T-helper 2 cell treated with Interferon-gamma antibody and Interleukin-4, amounts not matched to agents 100 ng/mL and 5 ng/mL, for 36 hours (primary cell): ENCODE results near the gene IKZF5. TPM values are rescaled to one million over a fixed set of nuclear protein-coding genes. Genes with fewer than 3 reads are reported as not detected.

ENCODE experiments used
- intact Hi-C: fragments of 100-400 bp; cut with micrococcal nuclease; formaldehyde crosslinking; loops from one replicate; pipeline ENCODE4 v1.15.1; 2023
- total RNA-seq: library from RNA; stranded (reverse); gene quantifications from 2 replicates; pipeline ENCODE4 v1.2.3, GENCODE V29; 2022

The IKZF5 gene, protein sequence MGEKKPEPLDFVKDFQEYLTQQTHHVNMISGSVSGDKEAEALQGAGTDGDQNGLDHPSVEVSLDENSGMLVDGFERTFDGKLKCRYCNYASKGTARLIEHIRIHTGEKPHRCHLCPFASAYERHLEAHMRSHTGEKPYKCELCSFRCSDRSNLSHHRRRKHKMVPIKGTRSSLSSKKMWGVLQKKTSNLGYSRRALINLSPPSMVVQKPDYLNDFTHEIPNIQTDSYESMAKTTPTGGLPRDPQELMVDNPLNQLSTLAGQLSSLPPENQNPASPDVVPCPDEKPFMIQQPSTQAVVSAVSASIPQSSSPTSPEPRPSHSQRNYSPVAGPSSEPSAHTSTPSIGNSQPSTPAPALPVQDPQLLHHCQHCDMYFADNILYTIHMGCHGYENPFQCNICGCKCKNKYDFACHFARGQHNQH
- 12.0 and 17.8 TPM in 2 replicates for total RNA-seq

DNA sequence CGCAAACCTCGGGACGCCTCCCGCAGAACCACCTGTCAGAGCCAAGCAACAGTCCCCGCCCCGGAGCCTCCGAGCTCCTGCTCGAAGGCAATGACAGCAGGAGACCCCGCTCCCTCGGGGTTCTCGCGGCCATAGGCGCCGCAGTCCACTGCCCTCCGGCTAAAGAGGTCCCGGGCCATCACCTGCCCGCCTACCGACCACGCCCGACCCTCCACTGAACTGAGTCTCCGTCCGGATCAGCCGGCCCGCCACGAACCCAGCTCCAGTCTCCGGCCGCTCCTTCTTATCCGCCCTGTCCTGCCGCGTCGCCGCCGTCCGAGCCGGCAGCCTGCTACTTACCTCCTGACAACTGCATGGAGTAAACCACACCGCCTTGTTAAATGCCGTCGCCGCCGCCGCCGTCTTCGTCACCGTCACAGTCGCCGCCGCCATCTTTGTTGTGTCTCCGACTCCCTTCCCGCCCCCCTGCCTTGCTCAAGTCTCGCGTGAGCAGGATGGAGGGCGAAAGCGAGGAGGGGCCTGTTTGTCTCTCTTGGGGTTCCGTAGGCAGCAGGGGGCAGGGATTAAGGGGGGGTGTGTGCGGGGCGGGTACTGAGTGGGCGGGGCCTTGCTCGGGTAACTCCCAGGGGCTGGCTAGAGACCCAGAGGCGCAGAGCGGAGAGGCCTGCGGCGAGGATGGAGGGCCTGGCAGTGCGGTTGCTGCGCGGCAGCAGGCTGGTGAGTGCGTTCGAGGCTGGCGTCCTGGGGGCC is at the start of gene IKZF5, which contains the start of gene ACADSB:
IKZF5 (minus strand) TSS at position 441 of the 750 bp plus-strand sequence. CDS start 10,170 bp downstream, outside the sequence.
ACADSB (plus strand) TSS at position 652 of the 750 bp plus-strand sequence; CDS start at position 676, 24 bp downstream.
- intact Hi-C loops, result loop anchor here (1.0 to 5.0 kb wide), 6 partner anchors 28 to 1410 kb away; partner anchors contain the start of genes ATE1, BUB3, C10orf88 and FAM24B

DNA sequence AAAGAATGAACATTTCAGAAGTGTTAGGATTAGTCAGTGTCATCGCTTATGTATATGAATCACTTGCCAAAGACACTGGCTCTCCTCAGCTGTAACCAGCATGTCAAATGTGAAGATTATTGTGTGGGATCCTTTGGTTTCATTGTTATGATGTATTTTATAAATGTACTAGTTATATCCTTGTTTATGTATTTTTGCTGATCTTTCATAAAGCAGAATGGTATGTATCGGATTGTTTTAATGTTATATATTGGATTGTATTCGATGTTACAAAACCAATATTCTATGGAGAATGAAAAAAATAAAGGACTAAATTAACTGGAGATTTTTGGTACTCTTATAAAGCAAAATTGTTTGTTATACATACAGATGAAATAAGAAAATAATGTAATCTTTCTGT is 49.4 kb upstream of the IKZF5 start:
- intact Hi-C loops, result no loop called here

DNA sequence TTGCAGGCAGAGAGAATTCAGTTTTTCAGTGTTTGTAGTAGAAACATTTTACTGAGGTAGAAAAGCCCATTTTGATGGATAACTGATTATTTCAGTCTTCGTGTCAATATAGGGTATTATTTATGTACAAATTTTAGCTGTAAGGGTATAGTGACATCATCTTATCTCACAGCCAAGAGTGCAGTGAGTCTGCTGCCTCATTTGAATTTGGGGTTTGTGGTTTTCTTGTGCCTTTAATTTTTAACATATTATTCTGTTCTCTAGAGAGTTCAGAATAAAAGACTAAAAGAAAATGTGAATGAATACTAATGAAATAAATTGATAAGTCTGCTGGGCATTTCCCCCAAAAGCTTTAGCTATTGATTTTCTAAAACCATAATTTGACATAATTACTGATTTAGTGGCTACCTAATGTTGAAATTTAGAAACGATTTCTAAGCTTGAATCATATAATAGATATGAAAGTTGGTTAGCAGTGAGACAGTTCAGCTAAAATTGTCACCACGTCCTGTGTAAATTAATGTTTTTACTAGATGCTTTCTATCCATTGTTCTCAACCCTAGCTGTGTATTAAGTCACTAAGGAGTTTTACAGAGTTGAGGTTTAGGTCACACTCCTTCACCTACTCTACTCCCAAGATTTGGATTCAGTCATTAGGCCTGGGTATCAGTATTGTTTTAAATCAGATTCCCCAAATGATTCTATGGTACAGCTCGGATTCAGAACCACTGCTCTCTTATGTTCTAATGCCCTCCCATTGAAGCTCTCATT is 37.6 kb upstream of the IKZF5 start:
- intact Hi-C loops, result no loop called here

DNA sequence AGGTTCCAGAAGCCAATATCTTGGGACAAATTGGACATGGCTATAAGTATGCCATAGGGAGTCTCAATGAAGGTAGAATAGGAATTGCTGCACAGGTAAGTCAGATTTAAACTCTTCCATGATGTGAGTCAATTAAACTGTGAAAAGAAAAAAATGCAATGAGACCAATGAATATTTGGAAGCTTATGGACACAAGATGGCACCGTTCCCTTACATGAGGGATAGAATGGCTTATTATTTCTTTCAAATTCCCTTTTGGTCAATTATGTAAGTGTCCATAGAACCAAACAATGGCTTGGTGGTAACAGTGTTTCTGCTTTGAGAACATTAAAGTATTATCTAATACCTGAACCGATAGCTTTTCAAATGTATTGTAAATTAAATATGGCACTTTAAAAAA is 35.8 kb upstream of the IKZF5 start:
- intact Hi-C loops, result no loop called here

DNA sequence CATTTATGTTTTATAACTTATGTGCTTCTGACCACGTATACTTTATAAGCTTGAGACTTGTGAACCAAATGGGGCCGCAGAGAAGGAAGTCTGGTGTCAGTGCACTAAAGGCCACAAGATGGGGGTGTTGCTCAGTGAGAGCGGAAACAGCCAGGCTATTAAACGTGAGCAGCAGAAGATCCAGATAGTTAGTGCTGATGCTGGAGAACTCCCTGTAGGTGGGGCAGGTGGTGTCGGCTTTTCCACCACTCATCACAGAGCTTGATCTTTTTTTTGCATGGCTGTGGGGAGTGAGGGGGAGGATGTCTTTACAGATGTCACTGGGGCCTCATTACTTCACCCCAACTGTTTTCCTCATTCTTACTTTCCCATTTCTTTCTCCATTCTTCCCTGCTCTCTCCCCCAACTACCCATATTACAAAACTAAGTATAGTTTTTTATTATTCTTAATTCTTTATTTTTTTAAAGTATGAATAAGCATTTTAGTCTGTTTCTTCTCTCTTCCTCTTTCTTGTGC is 34.9 kb upstream of the IKZF5 start:
- intact Hi-C loops, result loop anchor here (1.0 to 2.0 kb wide), 2 partner anchors 89 to 516 kb away; no protein-coding TSS in a partner anchor

DNA sequence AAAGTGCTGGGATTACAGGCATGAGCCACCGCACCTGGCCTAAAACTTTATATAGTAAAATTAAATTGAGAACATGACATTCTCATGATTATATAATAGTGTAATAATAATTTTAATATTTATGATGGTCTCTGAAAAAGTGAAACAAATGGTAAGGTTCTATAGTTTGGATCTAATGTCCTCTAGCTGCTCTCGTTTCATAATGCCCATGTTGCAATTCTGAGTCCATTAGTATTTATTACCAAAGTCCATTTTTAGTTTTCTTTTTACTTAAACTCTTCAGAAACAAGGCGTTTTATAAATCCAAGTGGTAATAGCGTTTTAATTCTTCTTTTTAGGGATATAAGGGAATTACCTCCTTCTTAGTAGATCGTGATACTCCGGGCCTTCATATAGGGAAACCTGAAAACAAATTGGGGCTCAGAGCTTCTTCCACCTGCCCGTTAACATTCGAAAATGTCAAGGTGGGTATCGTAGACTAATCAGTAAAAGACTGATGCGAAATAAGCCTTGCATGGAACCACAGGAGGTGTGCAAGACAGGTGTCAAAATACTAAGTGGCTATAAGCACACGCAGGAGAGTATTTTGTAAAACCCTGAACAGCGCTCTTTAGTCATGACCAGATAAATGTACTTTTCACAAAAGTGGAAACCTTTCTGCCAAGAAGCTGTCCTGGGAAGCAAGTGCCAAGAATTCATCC is 34.3 kb upstream of the IKZF5 start:
- intact Hi-C loops, result loop anchor here (1.0 to 2.0 kb wide), 2 partner anchors 90 to 516 kb away; no protein-coding TSS in a partner anchor

DNA sequence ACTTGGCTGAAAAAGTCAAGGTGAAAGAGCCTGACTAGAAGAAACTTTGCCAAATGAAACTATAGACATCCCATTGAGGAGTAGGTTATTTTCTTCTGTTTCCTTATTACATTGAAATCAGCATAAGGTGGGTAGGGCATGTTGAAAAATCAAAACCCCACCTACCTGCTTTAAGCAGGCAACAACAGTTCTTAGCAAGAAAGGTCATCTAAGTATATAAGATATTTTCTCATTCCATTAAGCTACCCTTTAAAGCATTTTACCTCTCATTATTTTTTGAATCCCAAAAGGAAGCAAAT is 31.0 kb upstream of the IKZF5 start:
- intact Hi-C loops, result no loop called here

DNA sequence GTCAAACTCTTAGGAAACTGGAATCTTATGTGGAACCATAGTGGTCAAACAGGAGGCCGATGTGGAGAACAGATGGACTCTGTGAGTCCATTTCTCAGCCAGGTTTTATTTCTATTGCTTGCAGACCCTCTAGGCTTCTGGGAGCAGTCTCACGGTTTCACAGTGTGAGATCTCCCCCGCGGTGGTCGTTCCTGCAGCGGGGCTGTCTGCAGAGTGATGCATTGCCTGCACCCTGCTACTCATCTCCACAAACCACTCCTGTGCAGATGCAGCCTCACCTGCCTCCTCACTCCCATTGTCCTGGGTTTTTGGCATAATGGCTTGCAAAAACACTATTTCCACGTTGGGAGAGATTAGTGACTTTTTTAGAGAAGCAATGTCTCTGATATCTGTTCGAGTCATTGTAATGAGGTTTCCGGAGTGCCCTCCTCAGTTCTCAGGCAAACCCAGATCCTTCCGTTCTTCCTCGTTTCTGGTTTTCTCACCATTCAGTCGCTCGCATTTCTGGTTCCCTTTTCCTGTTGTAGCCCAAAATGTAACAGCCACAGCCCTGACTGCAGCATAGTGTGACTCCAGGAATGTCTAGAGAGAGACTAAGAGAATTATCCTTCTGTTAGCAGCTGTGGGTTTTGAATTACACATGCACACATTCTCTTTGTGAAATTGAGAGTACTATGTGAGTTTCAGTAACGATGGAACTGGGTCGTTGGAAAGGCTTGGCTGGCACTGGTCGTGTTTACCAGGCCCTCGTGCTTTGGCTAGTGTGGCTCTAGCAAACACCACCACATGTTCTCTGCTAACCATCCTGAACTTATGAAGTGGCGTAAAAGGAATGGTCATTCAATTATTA is 30.4 kb upstream of the IKZF5 start:
- intact Hi-C loops, result no loop called here

DNA sequence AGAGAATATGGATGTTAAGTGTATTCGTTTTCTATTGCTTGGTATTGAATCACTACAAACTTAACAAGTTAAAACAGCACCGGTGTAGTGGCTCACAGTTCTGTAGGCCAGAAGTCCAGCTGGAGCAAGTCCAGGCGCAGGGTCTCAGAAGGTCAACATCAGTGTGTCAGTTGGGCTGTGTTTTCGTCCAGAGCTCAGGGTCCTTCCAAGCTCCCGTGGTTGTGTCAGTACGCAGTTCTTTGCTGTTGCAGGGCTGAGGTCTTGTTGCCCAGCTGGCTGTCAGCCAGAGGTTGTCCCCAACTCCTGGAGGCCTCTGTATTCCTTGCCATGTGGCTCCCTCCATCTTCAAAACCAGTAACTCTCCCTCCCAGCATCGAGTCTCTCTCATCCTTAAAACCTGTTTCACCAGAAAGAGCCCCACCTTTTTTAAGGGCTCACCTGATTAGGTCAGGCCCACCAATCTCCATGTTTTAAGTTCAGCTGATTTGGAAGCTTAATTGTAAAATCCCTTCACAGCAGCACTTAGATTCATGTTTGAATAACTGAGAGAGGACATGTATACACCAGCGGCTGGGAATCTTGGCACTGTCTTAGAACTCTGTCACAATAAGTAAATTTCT is 27.0 kb upstream of the IKZF5 start:
- intact Hi-C loops, result no loop called here

DNA sequence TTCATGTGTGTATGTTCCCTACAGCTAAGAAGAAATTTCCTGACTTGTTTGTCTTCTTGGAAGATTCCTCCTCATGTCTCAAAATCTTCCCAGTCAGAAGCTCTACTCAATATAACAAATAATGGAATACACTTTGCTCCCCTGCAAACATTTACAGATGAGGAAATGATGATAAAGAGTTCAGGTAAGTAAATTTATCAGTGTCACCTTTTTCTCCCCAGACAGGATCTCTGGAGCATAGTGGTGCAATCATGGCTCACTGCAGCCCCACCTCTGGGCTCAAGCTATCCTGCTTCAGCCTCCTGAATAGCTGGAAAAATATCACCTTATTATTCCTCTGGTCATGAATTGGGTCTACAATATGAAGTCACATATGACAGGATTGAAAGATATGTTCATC is 25.7 kb upstream of the IKZF5 start:
- intact Hi-C loops, result no loop called here

DNA sequence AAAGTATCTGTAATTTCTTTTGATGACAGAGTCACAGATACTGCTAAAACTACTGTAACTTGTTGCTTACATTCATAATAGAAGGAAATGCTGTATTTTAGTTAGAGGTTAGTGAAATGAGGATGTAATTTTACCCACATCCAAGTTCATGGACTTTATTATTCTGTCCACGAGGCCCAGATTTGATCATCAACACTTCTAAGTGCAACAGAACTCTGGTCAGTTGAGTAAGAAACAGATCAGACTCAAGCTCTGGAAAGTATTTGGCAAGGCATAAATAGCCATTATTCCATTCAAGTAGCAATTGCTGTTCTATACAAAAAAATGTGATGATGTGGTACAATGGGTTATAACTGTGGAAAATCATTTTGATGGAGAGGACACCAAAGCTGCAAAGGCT is 22.5 kb upstream of the IKZF5 start:
- intact Hi-C loops, result no loop called here

DNA sequence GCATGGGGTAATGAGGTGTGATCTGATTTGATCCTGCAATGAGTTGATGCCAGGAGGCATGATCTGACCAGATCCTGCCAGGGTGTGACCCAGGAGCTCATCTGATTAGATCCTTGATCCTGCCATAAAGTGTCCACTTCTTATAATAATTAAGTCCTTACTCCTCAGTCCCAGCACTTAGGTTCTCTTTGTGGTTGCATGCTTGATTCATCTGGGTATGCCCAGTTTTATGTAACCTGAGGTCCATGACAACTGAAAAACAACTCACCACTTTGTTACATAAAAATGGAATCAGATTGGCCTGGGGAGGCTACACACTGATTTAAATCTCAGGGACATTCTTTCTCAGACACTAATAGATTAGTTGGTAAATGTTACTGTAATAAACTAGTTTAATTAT is 19.3 kb upstream of the IKZF5 start:
- intact Hi-C loops, result no loop called here

DNA sequence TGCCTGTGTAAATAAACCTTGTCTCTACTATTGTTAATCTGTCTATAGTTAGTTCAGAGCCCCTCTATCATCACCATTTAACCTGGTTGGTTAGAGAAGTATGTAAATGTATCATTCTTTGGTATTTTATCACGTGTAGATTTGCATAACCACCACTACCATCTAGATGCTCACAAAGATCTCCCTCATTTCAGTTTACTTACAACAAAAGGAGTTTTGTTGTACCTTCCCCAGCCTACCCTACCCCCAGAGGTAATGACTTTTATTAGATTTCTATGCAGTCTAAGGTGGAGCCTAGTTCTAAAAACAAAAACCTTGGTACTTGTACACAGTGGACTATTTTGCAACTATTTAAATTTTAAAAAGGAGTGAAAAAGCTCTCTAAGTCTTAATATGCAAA is 17.7 kb upstream of the IKZF5 start:
- intact Hi-C loops, result no loop called here

DNA sequence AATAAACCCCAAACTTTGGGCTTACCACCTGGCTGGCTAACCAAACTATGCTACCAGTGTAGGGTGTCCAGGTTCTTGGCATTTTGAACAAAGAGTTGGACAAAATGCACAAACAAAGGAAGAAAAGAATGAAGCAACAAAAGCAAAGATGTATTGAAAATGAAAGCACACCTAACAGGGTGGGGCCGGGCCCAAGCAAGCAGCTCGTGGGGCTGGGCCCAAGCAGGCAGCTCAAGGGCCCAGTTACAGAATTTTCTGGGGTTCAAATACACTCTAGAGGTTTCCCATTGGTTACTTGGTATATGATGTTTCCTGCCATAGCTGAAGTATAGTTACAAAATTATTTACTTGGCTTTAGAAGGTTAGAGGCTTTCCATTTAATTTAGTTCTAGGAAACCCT is 15.9 kb upstream of the IKZF5 start:
- intact Hi-C loops, result no loop called here

DNA sequence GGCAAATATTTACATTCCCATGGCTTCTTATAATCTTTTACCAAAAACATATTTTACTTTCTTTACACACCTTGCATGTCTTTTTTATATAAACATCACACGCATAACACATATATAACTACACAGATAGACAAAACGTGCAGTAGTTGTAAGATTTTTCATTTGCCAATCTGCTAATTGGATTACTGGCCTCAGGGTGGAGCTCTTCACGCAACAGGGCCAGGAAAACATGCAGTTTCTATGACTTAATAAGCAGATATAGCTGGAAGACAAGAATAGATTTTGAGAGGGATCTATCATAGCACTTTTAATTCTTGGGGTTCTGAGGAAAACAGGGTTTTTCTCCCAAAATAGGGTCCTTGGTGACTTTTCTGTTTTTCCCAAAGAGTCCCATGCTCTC is 12.9 kb upstream of the IKZF5 start:
- intact Hi-C loops, result no loop called here

DNA sequence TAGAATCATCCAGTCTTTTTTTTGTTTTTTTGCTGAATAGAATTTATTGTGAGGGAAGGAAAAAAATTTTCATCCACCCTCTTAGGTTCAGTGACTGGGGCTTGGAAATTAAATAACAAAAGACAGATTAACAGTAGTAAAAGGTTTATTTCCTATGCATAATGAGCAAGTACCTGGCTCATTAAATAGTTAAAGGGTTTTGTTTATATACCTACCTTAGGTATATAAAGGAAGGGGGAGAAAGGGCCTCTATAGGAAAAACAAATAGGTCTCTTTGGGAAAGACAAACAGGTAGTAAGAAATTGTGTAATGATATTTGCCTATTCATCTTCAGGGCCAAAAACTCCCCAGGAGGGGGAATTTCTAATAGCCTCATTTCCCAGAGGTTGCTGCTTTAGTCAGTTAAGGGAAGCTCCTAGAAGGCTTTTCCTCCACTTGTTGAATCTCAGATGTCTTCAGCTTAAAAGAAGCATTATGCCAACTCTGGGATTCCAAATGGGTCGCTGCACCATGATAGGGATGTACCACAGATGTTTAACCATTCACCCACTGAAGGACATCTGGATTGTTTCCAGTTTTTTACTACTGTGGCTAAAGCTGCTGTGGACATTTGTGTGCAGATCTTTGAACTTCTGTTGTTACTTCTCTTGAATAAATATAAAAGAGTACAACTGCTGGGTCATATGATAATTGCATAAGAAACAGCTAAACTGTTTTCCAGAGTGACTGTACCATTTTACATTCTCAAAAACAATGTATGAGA is 11.5 kb upstream of the IKZF5 start:
- intact Hi-C loops, result no loop called here

DNA sequence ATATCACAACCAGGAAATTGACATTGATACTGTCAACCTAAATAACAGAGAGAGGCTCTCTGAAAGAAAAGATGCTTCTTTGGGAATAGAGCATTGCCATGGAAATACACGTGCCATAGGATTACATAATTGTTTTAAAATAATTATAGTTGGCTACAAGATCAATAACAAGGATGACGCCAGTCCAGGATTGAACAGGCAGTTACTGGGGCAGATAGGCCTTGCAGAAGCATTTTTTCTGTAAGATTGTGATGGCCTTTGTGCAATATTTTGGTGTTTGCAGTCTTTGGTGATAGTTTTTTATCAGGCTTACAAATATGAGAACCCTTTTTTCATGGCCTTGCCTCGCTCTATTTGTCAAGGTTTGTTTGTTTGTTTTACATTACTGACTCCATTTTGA is 10.7 kb upstream of the IKZF5 start:
- intact Hi-C loops, result no loop called here

DNA sequence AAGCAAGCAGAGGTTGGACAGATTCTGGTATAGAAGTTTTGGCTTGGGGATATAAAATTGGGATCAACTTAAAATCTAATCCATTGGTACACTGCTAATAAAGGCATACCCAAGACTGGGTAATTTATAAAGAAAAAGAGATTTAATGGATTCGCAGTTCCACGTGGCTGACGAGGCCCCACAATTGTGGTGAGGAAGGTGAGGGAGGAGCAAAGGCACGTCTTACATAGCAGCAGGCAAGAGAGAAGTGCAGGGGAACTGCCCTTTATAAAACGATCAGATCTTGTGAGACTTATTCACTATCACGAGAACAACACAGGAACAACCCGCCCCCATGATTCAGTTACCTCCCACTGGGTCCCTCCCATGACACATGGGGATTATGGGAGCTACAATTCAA is 9.9 kb upstream of the IKZF5 start:
- intact Hi-C loops, result no loop called here
